GM18526 (cell line): Measurements from ENCODE around the gene PFAS.

ENCODE experiments used
- POLR2A ChIP-seq: IDR thresholded peaks from 3 replicates; pipeline ENCODE4 v1.6.1; 2011; ENCODE audit not compliant: insufficient read length; ENCODE audit errors: extremely low read depth

Gene PFAS

GRCh38 chr17:8223356-8224126 is 25.5 kb upstream of the PFAS start:
- TF ChIP-seq POLR2A = no peak

- TF ChIP-seq POLR2A = no peak
Observed at GRCh38 chr17:8224891-8225812, 23.9 kb upstream of the PFAS start.

DNA sequence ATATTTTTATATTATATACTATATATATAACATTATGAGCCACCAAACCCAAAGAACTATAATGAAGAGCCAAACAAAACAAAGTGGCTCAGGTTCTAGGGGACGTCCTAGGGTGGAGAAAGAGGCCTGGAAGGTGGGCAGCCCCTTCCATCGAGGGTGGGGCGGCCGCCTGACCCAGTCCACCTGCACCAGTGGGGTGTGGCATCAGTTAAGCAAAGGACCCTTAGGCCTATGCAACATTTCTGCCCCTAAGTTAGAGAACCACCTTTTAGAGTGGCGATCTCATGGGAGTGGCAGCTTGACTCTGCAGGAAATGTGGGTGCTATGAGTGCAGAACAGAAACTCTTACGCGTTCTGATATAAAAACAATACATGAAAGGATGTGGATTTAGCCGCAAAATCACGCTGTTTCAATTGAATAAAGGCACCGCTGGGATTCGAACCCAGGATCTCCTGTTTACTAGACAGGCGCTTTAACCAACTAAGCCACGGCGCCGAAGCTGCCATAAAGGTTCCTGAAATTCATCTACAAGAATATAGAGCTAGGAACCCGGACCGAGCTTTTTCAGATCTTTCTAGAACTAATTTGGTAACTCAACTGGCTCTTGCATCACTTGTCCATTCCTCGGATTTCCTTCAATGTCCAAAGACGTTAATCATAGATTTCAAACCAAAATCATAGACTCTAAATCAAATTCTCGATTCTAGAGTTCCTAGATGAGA is 23.1 kb upstream of the PFAS start:
- TF ChIP-seq POLR2A = no peak

DNA sequence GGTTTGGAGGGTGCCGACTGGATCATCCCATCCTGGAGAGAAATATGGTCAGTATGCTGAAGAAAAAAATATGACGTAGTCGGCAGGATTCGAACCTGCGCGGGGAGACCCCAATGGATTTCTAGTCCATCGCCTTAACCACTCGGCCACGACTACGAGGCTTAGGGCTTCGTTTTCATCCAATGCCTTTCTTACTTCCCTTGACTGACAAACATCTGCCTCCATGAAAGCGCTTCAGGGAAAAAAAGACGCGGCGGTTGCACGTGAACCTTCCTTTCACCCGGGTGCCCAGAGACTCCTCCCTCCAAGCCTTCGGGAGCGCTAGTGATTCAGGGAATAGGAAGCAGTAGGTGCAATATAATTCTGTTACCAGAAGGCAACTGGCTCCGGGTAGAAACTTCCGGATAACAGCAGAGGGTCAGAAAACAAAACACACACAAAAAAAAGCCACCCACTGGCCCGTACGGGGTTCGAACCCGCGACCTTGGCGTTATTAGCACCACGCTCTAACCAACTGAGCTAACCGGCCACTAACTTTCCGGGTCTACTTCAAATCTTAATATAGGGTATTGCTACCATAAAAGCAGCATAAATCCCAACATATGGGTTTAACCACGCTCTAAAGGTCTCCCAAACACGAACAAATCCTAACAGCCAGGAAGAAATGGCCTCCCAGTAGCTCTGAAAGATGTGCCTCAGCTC is 22.4 kb upstream of the PFAS start:
- no peak for TF ChIP-seq POLR2A

DNA sequence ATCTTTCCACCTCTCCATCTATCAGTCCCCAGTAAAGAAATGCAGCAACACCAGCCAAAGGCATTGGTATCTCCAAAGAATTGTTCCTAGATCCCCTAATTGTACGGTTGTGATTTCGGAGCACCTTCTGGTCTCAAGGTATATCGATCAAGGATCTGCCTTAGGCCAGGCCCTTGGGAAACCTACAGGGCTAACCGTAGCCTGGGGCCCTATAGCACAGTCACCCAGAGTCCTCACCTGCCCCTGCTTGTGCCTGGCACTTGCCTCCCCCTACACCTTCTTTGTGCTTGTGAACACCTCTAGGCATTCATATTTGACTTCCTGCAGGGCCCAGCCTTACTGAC is 21.9 kb upstream of the PFAS start:
- no peak for TF ChIP-seq POLR2A

- TF ChIP-seq POLR2A = no peak
Observed at GRCh38 chr17:8231701-8232100, 17.4 kb upstream of the PFAS start.

GRCh38 chr17:8234361-8235270 is 14.5 kb upstream of the PFAS start:
- TF ChIP-seq POLR2A = no peak

DNA sequence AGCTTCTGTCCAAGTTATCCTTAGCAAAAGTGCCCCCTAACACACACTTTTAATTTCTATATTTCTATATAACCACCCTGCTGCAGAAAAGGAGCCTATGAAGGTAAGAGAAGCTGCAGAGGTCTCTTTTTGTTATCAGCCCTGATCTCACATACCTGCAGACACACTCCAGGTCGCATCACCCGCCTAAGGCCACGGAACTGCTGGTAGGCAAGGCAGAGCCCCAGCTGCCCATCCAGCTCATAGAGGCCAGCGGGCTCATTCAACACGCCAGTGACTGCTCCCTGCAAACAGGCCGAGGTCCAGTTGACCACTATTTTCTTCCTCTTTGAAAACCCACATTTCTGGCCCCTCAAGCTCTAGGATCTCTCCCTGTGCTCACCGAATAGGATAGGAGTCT is 13.4 kb upstream of the PFAS start:
- TF ChIP-seq POLR2A = no peak

DNA sequence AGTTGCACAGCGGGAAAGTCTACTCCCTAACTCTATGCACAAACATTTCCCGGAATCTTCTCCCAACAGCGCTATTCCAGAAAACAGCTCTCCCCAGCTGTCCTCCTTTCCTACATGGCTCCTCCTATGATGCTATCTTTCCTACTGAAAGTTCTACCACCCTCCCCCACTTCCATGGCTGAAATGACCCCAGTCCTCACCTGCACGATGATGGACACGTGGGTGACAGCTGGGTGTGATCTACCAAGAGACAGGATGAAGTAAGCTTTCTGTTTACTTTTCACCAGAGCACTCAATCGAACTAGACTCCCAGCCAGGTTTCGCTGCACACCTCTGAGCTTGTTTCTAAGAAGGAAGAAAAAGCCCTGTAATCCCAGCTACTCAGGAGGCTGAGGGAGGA is 11.9 kb upstream of the PFAS start:
- TF ChIP-seq POLR2A = no peak

- no peak for TF ChIP-seq POLR2A
Observed at GRCh38 chr17:8237886-8238285, 11.2 kb upstream of the PFAS start.

DNA sequence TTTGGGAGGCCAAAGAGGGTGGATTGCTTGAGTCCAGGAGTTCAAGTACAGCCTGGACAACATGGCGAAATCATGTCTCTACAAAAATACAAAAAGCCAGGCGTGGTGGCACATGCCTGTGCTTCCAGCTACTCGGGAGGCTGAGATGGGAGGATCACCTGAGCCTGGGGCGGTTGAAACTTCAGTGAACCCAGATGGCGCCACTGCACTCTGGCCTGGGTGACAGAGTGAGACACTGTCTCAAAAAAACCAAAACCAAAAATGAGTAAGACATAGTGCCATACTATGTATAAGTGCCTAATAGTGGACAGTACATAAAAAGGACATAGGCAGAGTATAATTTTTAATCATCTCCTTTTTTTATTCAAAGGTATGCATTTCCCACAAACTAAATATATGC is 5.3 kb upstream of the PFAS start:
- no peak for TF ChIP-seq POLR2A

- no peak for TF ChIP-seq POLR2A
Observed at GRCh38 chr17:8244768-8245167, 4.3 kb upstream of the PFAS start.

- no peak for TF ChIP-seq POLR2A
Observed at GRCh38 chr17:8249621-8250500, 772 bp downstream of the PFAS start.
